Measurements from ENCODE around the gene STRN3.

DNA sequence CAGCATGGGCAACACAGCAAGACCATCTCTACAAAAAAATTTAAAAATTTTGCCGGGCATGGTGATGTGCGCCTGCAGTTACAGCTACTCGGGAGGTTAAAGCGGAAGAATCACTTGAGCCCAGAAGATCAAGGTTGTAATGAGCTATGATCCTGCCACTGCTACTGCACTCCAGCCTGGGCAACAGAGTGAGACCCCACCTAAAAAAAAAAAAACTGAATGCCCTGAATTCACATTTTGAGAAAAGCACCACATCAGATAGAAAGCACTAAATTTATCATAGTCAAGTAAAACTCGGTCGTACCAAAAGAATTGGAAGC, 24.9 kb downstream of the STRN3 start:
- TF ChIP-seq, protein P1, sequence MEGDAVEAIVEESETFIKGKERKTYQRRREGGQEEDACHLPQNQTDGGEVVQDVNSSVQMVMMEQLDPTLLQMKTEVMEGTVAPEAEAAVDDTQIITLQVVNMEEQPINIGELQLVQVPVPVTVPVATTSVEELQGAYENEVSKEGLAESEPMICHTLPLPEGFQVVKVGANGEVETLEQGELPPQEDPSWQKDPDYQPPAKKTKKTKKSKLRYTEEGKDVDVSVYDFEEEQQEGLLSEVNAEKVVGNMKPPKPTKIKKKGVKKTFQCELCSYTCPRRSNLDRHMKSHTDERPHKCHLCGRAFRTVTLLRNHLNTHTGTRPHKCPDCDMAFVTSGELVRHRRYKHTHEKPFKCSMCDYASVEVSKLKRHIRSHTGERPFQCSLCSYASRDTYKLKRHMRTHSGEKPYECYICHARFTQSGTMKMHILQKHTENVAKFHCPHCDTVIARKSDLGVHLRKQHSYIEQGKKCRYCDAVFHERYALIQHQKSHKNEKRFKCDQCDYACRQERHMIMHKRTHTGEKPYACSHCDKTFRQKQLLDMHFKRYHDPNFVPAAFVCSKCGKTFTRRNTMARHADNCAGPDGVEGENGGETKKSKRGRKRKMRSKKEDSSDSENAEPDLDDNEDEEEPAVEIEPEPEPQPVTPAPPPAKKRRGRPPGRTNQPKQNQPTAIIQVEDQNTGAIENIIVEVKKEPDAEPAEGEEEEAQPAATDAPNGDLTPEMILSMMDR (IDR thresholded peaks at IDR 0.05 in 8 of 11, conservative IDR thresholded peaks at IDR 0.05 in 3 of 11) = no peak
- no peak for TF ChIP-seq POLR2A (IDR thresholded peaks at IDR 0.05)
- no peak for TF ChIP-seq POLR2AphosphoS5 (IDR thresholded peaks at IDR 0.05)

Data from spleen (tissue), 7 donors.